EH (cell line): Measurements from ENCODE around the gene LYSMD1.

Experiments
- DNase-seq: peaks from one replicate; pipeline ENCODE4 v3.0.0-alpha.2; 2015; ENCODE audit warnings: low read depth

The LYSMD1 gene

DNA sequence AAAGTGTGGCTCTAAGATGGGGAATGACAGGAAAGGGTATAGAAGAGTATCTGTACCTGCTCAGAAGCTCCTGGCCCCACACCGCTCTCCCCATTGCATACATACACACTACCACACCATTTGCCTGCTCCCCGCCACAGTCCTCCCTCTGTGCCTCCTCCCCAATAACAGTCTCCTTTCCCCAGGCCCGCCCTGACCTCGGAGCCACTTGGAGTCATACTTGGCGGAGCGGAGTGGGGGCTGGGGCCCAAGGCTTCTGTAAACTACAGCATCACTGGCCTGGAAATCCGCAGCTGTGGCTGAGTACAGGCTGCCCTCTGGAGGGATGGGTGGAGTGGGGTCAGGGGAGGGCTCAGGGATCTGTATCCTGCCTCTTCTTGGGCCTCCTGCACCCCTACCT lies 27.9 kb downstream of the LYSMD1 start:
- DNase-seq: no peak

GRCh38 chr1:151135433-151136385 lies 30.0 kb downstream of the LYSMD1 start:
- no peak for DNase-seq

- no peak for DNase-seq
Observed at GRCh38 chr1:151134991-151135390, 30.7 kb downstream of the LYSMD1 start.

GRCh38 chr1:151134396-151134795 lies 31.3 kb downstream of the LYSMD1 start:
- no peak for DNase-seq

GRCh38 chr1:151133018-151133806 lies 32.5 kb downstream of the LYSMD1 start:
- no peak for DNase-seq

GRCh38 chr1:151132335-151133017 lies 33.2 kb downstream of the LYSMD1 start:
- DNase-seq: no peak

GRCh38 chr1:151131701-151132334 lies 33.9 kb downstream of the LYSMD1 start:
- no peak for DNase-seq

GRCh38 chr1:151130987-151131586 lies 34.6 kb downstream of the LYSMD1 start:
- DNase-seq: peak; percentile 86

GRCh38 chr1:151128800-151129199 lies 36.9 kb downstream of the LYSMD1 start:
- no peak for DNase-seq

GRCh38 chr1:151124763-151125403 lies 40.8 kb downstream of the LYSMD1 start:
- DNase-seq: no peak

DNA sequence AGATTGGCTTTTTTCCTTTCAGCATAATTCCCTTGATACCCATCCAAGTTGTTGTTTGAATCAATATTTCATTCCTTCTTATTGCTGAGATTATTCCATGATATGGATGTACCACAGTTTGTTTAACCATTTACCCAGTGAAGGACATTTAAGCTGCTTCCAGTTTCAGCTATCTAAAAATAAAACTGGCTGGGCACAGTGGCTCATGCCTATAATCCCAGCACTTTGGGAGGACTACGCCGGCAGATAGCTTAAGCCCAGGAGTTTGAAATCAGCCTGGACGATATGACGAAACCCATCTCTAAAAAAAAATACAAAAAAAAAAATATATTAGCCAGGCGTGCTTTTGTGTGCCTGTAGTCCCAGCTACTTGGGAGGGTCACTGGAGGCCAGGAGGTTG lies 51.8 kb downstream of the LYSMD1 start:
- no peak for DNase-seq
